Mesendoderm (in vitro differentiated cells): Measurements from ENCODE around the gene GPATCH2.

ENCODE experiments used
- DNase-seq: peaks from one replicate; pipeline ENCODE4 v3.0.0; 2013
- H2AK5ac ChIP-seq: 2 replicates; pipeline ENCODE4 v1.6.1; 2013; ENCODE audit warnings: low read length, inconsistent platforms
- H2BK120ac ChIP-seq: 2 replicates; pipeline ENCODE4 v1.6.1; 2013; ENCODE audit warnings: low read depth, mild to moderate bottlenecking, low read length, moderate library complexity, mixed read lengths
- H2BK15ac ChIP-seq: replicated peaks from 2 replicates; pipeline ENCODE4 v1.6.1; 2013; ENCODE audit warnings: low read depth, mild to moderate bottlenecking, moderate library complexity
- H2BK5ac ChIP-seq: 2 replicates; pipeline ENCODE4 v1.6.1; 2013; ENCODE audit warnings: low read length, inconsistent platforms
- H3K18ac ChIP-seq: 2 replicates; pipeline ENCODE4 v1.6.1; 2013; ENCODE audit warnings: mild to moderate bottlenecking, low read length, mixed read lengths
- H3K23ac ChIP-seq: one replicate; pipeline ENCODE4 v1.6.1; 2013; ENCODE audit warnings: low read length
- H3K27ac ChIP-seq: 2 replicates; pipeline ENCODE4 v1.5.1; 2013; ENCODE audit warnings: low read depth, mild to moderate bottlenecking, inconsistent platforms, low read length, moderate library complexity
- H3K27me3 ChIP-seq: 2 replicates; pipeline ENCODE4 v1.6.1; 2013; ENCODE audit warnings: low read length, control low read depth, mild to moderate bottlenecking, inconsistent platforms; ENCODE audit not compliant: insufficient read depth, poor library complexity
- H3K36me3 ChIP-seq: 2 replicates; pipeline ENCODE4 v1.6.1; 2013; ENCODE audit warnings: low read length, inconsistent platforms; ENCODE audit not compliant: control insufficient read depth, insufficient read depth
- H3K4ac ChIP-seq: one replicate; pipeline ENCODE4 v1.6.1; 2013; ENCODE audit warnings: low read depth, mild to moderate bottlenecking, low read length, moderate library complexity
- H3K4me1 ChIP-seq: 2 replicates; pipeline ENCODE4 v1.6.1; 2013; ENCODE audit warnings: low read depth, low read length, inconsistent platforms; ENCODE audit not compliant: control insufficient read depth
- H3K4me2 ChIP-seq: 2 replicates; pipeline ENCODE4 v1.6.1; 2013; ENCODE audit warnings: low read length
- H3K4me3 ChIP-seq: 2 replicates; pipeline ENCODE4 v1.5.1; 2013; ENCODE audit warnings: mild to moderate bottlenecking, low read length
- H3K56ac ChIP-seq: one replicate; pipeline ENCODE4 v1.6.1; 2013; ENCODE audit warnings: low read length
- H3K79me1 ChIP-seq: 2 replicates; pipeline ENCODE4 v1.6.1; 2013; ENCODE audit warnings: low read length, inconsistent platforms
- H3K79me2 ChIP-seq: 2 replicates; pipeline ENCODE4 v1.6.1; 2013; ENCODE audit warnings: mild to moderate bottlenecking, low read length; ENCODE audit not compliant: control insufficient read depth, insufficient read depth
- H3K9ac ChIP-seq: 2 replicates; pipeline ENCODE4 v1.6.1; 2013; ENCODE audit warnings: low read length, inconsistent platforms
- H4K5ac ChIP-seq: one replicate; pipeline ENCODE4 v1.6.1; 2013; ENCODE audit warnings: low read length
- H4K8ac ChIP-seq: one replicate; pipeline ENCODE4 v1.6.1; 2013; ENCODE audit warnings: low read depth, mild to moderate bottlenecking, control low read depth, low read length, moderate library complexity
- WGBS: extraction: QIAGEN DNeasy Blood & Tissue Kit; methylation state at CpG from one replicate; pipeline ENCODE4 v1.1.7; 2013; ENCODE audit warnings: low lambda C conversion rate, missing lambda C conversion rate; ENCODE audit not compliant: insufficient coverage; ENCODE audit errors: extremely low coverage; 5-methylcytosine and 5-hydroxymethylcytosine counted together

GPATCH2 gene

DNA sequence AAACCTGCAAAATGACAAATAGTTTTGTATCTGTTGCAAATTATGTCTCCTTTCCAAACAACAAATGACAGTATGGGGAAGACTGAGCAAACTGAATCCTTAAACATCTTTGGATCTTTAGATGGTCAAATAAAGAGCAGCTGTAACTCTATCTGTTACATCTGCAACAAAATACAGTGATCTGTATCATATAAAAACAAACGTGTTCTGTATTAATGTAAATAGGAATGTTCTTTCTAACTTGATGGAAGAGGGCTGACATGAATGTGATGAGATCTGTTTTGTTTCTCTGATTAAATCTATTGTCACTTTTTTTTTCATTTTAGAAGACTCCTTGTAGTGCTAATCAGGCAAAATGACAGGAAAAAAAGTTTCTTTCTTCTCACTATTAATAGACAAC lies 159.5 kb downstream of the GPATCH2 start:
- no peak overlapping the region for H2BK120ac ChIP-seq
- H2BK5ac ChIP-seq = no peak overlapping the region
- no CpG with 5 or more reads among the region's 1 CpG for WGBS
- H3K4me3 ChIP-seq = no peak overlapping the region
- no peak overlapping the region for H3K27ac ChIP-seq
- no peaks in the 10 kb centered on the region for H3K79me2 ChIP-seq
- no peak overlapping the region for H3K9ac ChIP-seq
- H2BK15ac ChIP-seq = no peak overlapping the region
- H4K5ac ChIP-seq = no peak overlapping the region
- no peaks in the 10 kb centered on the region for H3K79me1 ChIP-seq
- H2AK5ac ChIP-seq = no peak overlapping the region
- H3K4me1 ChIP-seq = no peaks in the 10 kb centered on the region
- H3K56ac ChIP-seq = no peak overlapping the region
- no peak overlapping the region for H3K18ac ChIP-seq
- DNase-seq = no peak
- H3K4me2 ChIP-seq = no peak overlapping the region
- no peak overlapping the region for H4K8ac ChIP-seq
- H3K23ac ChIP-seq = no peak overlapping the region
- no peaks in the 10 kb centered on the region for H3K36me3 ChIP-seq
- H3K27me3 ChIP-seq = no peaks in the 10 kb centered on the region
- no peak overlapping the region for H3K4ac ChIP-seq

GRCh38 chr1:217469983-217470382 lies 160.9 kb downstream of the GPATCH2 start:
- H3K27me3 ChIP-seq = no peaks in the 10 kb centered on the region
- H3K36me3 ChIP-seq = no peaks in the 10 kb centered on the region
- no peak overlapping the region for H3K18ac ChIP-seq
- H4K8ac ChIP-seq = no peak overlapping the region
- no peak overlapping the region for H3K56ac ChIP-seq
- no peak overlapping the region for H3K4me3 ChIP-seq
- no peak overlapping the region for H2AK5ac ChIP-seq
- DNase-seq = no peak
- no peak overlapping the region for H3K23ac ChIP-seq
- no peak overlapping the region for H2BK5ac ChIP-seq
- H3K79me2 ChIP-seq = no peaks in the 10 kb centered on the region
- H3K4me1 ChIP-seq = no peaks in the 10 kb centered on the region
- no peak overlapping the region for H3K27ac ChIP-seq
- no peak overlapping the region for H2BK15ac ChIP-seq
- no peak overlapping the region for H3K9ac ChIP-seq
- no peak overlapping the region for H2BK120ac ChIP-seq
- no peaks in the 10 kb centered on the region for H3K79me1 ChIP-seq
- no peak overlapping the region for H3K4ac ChIP-seq
- no peak overlapping the region for H4K5ac ChIP-seq
- no CpG with 5 or more reads among the region's 1 CpG for WGBS
- no peak overlapping the region for H3K4me2 ChIP-seq

GRCh38 chr1:217465102-217465501 lies 165.8 kb downstream of the GPATCH2 start:
- Histone ChIP-seq H3K4me2 (no peak overlapping the region), H4K5ac (no peak overlapping the region), H2BK15ac (no peak overlapping the region), H3K36me3 (no peaks in the 10 kb centered on the region), H3K27me3 (no peaks in the 10 kb centered on the region), H3K9ac (no peak overlapping the region), H3K56ac (no peak overlapping the region), H3K4me3 (no peak overlapping the region), H2AK5ac (no peak overlapping the region), H3K27ac (no peak overlapping the region), H3K79me2 (no peaks in the 10 kb centered on the region), H3K4ac (no peak overlapping the region), H4K8ac (no peak overlapping the region), H3K79me1 (no peaks in the 10 kb centered on the region), H3K23ac (no peak overlapping the region), H3K4me1 (no peaks in the 10 kb centered on the region), H2BK120ac (no peak overlapping the region), H3K18ac (no peak overlapping the region), H2BK5ac (no peak overlapping the region)
- WGBS = 100% methylated on average over 1 of the region's 1 CpG
- DNase-seq = no peak

DNA sequence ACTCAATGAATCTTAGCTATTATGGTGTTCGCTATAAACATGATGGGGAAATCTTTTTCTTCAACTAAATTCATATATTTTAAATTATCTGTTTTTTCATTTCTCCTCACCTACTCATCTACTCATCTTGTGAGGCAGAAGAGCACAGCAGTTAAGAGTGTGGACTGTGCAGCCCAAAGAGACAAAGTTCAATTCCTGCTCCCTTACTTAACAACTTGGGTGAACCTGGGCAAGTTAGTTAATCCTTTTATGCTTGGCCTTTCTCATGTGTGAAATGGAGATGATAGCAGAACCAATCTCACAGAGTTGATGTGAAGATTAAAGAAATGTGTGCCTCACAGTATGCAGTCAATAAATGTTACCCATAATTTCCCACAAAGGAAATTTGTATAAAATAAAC lies 168.2 kb downstream of the GPATCH2 start:
- Histone ChIP-seq H2BK5ac (no peak overlapping the region), H2AK5ac (no peak overlapping the region), H3K4me2 (no peak overlapping the region), H3K18ac (no peak overlapping the region), H4K5ac (no peak overlapping the region), H3K79me1 (no peaks in the 10 kb centered on the region), H3K9ac (no peak overlapping the region), H3K4me3 (no peak overlapping the region), H3K56ac (no peak overlapping the region), H3K4ac (no peak overlapping the region), H3K36me3 (no peaks in the 10 kb centered on the region), H3K27ac (no peak overlapping the region), H2BK15ac (no peak overlapping the region), H4K8ac (no peak overlapping the region), H3K23ac (no peak overlapping the region), H3K4me1 (no peaks in the 10 kb centered on the region), H3K79me2 (no peaks in the 10 kb centered on the region), H2BK120ac (no peak overlapping the region), H3K27me3 (no peaks in the 10 kb centered on the region)
- DNase-seq = no peak
- no CpG with 5 or more reads among the region's 1 CpG for WGBS

DNA sequence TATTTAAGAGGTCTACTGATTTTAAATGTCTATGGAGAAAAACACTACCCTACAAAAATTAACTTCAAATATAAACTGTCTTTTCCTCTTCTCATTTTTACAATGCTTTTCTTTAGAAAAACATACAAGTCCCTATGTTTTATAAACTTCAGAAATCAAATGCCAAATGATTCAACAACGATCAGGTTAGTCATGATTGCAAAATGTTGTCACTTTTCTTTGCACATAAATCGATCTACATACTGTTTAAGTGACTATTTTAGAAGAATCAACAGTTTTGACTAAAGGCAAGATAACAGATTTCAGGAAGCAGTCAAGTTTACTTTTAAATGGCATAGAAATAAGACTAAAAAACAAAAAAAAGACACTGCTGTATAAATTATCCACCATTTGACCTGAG lies 168.7 kb downstream of the GPATCH2 start:
- Histone ChIP-seq H3K23ac (no peak overlapping the region), H3K4me2 (no peak overlapping the region), H3K4me1 (no peaks in the 10 kb centered on the region), H3K27me3 (no peaks in the 10 kb centered on the region), H3K79me1 (no peaks in the 10 kb centered on the region), H2BK120ac (no peak overlapping the region), H4K8ac (no peak overlapping the region), H3K27ac (no peak overlapping the region), H2BK15ac (no peak overlapping the region), H4K5ac (no peak overlapping the region), H3K9ac (no peak overlapping the region), H3K4ac (no peak overlapping the region), H3K4me3 (no peak overlapping the region), H3K36me3 (no peaks in the 10 kb centered on the region), H2AK5ac (no peak overlapping the region), H3K56ac (no peak overlapping the region), H2BK5ac (no peak overlapping the region), H3K79me2 (no peaks in the 10 kb centered on the region), H3K18ac (no peak overlapping the region)
- WGBS = no CpG with 5 or more reads among the region's 2 CpGs
- no peak for DNase-seq

GRCh38 chr1:217457016-217457415 lies 173.9 kb downstream of the GPATCH2 start:
- H3K9ac ChIP-seq = no peak overlapping the region
- no peak overlapping the region for H3K4me3 ChIP-seq
- no peaks in the 10 kb centered on the region for H3K36me3 ChIP-seq
- no peak overlapping the region for H2AK5ac ChIP-seq
- no peak overlapping the region for H3K4me2 ChIP-seq
- H3K4me1 ChIP-seq = no peaks in the 10 kb centered on the region
- no peaks in the 10 kb centered on the region for H3K79me1 ChIP-seq
- no peak overlapping the region for H3K27ac ChIP-seq
- no peak overlapping the region for H3K18ac ChIP-seq
- peak; percentile 55 for DNase-seq
- H2BK5ac ChIP-seq = no peak overlapping the region
- H2BK15ac ChIP-seq = no peak overlapping the region
- H4K5ac ChIP-seq = no peak overlapping the region
- no peak overlapping the region for H4K8ac ChIP-seq
- H3K27me3 ChIP-seq = no peaks in the 10 kb centered on the region
- no peak overlapping the region for H3K4ac ChIP-seq
- H3K23ac ChIP-seq = no peak overlapping the region
- no peaks in the 10 kb centered on the region for H3K79me2 ChIP-seq
- WGBS = no CpG with 5 or more reads among the region's 2 CpGs
- no peak overlapping the region for H2BK120ac ChIP-seq
- no peak overlapping the region for H3K56ac ChIP-seq
